ENCODE measurements around the gene LGMN. TPM values are rescaled to one million over a fixed set of nuclear protein-coding genes. Genes with fewer than 3 reads are reported as not detected.

Gene LGMN
- polyA plus RNA-seq, 1 donor from 2014 or later = 48.0 TPM

DNA sequence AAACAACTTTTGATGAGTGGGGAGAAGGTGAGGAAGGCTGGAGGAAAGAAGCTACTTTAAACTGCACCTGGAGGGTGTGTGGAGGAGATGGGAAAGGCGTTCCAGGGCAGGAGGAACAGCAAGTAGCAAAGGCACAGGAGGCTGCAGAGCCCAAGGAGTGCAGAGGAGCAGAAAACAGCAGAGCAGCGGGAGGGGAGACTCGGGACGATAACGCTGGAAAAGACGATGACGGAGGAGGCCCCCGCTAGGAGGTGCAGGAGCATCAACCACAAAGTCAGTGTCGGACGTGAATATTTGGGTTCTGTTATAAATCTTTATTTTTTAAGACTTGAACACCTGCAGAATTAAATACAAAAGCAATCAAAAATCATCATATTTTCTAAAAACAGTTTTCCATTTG is 44.9 kb downstream of the LGMN start:
- Histone ChIP-seq H3K4me3 (ENCODE audit: low read length) (no peak overlapping the region), H3K27ac (ENCODE audit: low read length) (no peak overlapping the region), H4K20me1 (ENCODE audit: insufficient read depth) (no peaks in the 10 kb centered on the region), H3K9ac (ENCODE audit: low read length) (no peak overlapping the region), H3K27me3 (ENCODE audit: insufficient read depth, low read depth, low read length) (no peaks in the 10 kb centered on the region), H3K36me3 (ENCODE audit: insufficient read depth, low read length) (no peaks in the 10 kb centered on the region), H3K79me2 (replicated peaks; ENCODE audit: insufficient read depth, low read length) (no peaks in the 10 kb centered on the region), H3K9me2 (ENCODE audit: insufficient read depth, low read length) (no peaks in the 10 kb centered on the region), H3F3A (ENCODE audit: insufficient read depth, low read length, poor library complexity, severe bottlenecking) (no peaks in the 10 kb centered on the region), H3K4me2 (ENCODE audit: low read length) (no peak overlapping the region), H2AFZ (ENCODE audit: low read depth, low read length) (no peak overlapping the region), H3K9me3 (ENCODE audit: low read length) (no peaks in the 10 kb centered on the region)
- TF ChIP-seq, protein P1, sequence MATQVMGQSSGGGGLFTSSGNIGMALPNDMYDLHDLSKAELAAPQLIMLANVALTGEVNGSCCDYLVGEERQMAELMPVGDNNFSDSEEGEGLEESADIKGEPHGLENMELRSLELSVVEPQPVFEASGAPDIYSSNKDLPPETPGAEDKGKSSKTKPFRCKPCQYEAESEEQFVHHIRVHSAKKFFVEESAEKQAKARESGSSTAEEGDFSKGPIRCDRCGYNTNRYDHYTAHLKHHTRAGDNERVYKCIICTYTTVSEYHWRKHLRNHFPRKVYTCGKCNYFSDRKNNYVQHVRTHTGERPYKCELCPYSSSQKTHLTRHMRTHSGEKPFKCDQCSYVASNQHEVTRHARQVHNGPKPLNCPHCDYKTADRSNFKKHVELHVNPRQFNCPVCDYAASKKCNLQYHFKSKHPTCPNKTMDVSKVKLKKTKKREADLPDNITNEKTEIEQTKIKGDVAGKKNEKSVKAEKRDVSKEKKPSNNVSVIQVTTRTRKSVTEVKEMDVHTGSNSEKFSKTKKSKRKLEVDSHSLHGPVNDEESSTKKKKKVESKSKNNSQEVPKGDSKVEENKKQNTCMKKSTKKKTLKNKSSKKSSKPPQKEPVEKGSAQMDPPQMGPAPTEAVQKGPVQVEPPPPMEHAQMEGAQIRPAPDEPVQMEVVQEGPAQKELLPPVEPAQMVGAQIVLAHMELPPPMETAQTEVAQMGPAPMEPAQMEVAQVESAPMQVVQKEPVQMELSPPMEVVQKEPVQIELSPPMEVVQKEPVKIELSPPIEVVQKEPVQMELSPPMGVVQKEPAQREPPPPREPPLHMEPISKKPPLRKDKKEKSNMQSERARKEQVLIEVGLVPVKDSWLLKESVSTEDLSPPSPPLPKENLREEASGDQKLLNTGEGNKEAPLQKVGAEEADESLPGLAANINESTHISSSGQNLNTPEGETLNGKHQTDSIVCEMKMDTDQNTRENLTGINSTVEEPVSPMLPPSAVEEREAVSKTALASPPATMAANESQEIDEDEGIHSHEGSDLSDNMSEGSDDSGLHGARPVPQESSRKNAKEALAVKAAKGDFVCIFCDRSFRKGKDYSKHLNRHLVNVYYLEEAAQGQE (IDR thresholded peaks at IDR 0.05; ENCODE audit: borderline replicate concordance) = no peak

DNA sequence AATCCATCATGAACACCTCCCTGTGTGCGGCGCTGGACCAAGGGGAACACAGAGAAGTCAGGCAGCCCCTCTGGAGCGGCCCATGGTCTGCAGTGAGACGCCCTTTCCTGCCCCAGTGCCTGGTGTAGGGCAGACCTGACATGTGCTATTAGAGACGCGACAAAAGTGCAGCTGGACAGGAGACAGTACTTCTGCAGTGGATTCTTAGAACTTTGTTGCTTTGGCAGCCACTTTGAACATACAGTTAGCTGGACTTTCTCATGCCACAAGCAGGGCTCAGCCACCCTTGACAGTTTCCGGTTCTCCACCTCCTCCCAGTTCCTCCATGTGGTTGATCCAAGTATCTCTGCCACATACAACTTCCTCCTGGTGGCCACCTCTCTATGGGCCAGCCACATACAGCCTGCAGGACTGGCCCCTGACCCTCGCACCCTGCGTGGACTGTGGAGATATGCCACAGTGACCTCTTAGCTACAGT is 45.9 kb downstream of the LGMN start:
- Histone ChIP-seq H3K9me2 (ENCODE audit: insufficient read depth, low read length) (no peaks in the 10 kb centered on the region), H2AFZ (ENCODE audit: low read depth, low read length) (no peak overlapping the region), H3K36me3 (ENCODE audit: insufficient read depth, low read length) (no peaks in the 10 kb centered on the region), H3K27ac (ENCODE audit: low read length) (no peak overlapping the region), H4K20me1 (ENCODE audit: insufficient read depth) (no peaks in the 10 kb centered on the region), H3K79me2 (replicated peaks; ENCODE audit: insufficient read depth, low read length) (no peaks in the 10 kb centered on the region), H3K9ac (ENCODE audit: low read length) (no peak overlapping the region), H3K4me3 (ENCODE audit: low read length) (no peak overlapping the region), H3K9me3 (ENCODE audit: low read length) (no peaks in the 10 kb centered on the region), H3K27me3 (ENCODE audit: insufficient read depth, low read depth, low read length) (no peaks in the 10 kb centered on the region), H3K4me2 (ENCODE audit: low read length) (no peak overlapping the region), H3F3A (ENCODE audit: insufficient read depth, low read length, poor library complexity, severe bottlenecking) (no peaks in the 10 kb centered on the region)
- TF ChIP-seq, protein P2, sequence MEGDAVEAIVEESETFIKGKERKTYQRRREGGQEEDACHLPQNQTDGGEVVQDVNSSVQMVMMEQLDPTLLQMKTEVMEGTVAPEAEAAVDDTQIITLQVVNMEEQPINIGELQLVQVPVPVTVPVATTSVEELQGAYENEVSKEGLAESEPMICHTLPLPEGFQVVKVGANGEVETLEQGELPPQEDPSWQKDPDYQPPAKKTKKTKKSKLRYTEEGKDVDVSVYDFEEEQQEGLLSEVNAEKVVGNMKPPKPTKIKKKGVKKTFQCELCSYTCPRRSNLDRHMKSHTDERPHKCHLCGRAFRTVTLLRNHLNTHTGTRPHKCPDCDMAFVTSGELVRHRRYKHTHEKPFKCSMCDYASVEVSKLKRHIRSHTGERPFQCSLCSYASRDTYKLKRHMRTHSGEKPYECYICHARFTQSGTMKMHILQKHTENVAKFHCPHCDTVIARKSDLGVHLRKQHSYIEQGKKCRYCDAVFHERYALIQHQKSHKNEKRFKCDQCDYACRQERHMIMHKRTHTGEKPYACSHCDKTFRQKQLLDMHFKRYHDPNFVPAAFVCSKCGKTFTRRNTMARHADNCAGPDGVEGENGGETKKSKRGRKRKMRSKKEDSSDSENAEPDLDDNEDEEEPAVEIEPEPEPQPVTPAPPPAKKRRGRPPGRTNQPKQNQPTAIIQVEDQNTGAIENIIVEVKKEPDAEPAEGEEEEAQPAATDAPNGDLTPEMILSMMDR (IDR thresholded peaks at IDR 0.05; ENCODE audit: poor library complexity, severe bottlenecking) = no peak
- TF ChIP-seq, protein P1 (IDR thresholded peaks at IDR 0.05; ENCODE audit: borderline replicate concordance) = no peak
- TF ChIP-seq EP300 (conservative IDR thresholded peaks at IDR 0.05; ENCODE audit: poor library complexity, severe bottlenecking) (no peak), EZH2 (IDR thresholded peaks at IDR 0.05; ENCODE audit: borderline replicate concordance, insufficient read depth, low read length, poor library complexity, severe bottlenecking) (no peak), TAF1 (IDR thresholded peaks at IDR 0.05; ENCODE audit: low read depth) (no peak), MXI1 (conservative IDR thresholded peaks at IDR 0.05; ENCODE audit: poor library complexity, severe bottlenecking) (no peak), SMC3 (conservative IDR thresholded peaks at IDR 0.05; ENCODE audit: poor library complexity) (no peak)

All from neural cell (in vitro differentiated cells).